ENCODE data around the gene SLIT3. TPM values are rescaled to one million over a fixed set of nuclear protein-coding genes. Genes with fewer than 3 reads are reported as not detected.

SLIT3 gene
- total RNA-seq, 1 donor from 2014 or later: 3.2 TPM

GRCh38 chr5:169084775-169085174, 216.2 kb downstream of the SLIT3 start:
- Mint-ChIP-seq H3K27me3 (ENCODE audit: unreplicated experiment) (peaks cover 4% of the 10 kb centered on the region), H3K4me3 (ENCODE audit: unreplicated experiment) (no peak overlapping the region), H3K9me3 (ENCODE audit: unreplicated experiment) (no peaks in the 10 kb centered on the region), H3K27ac (ENCODE audit: unreplicated experiment) (no peak overlapping the region), H3K4me1 (ENCODE audit: unreplicated experiment) (peaks cover 10% of the 10 kb centered on the region), H3K36me3 (ENCODE audit: low read depth, unreplicated experiment) (no peaks in the 10 kb centered on the region)
- DNase-seq (ENCODE audit: low spot score): no peak
- no peak for TF ChIP-seq CTCF (IDR thresholded peaks at IDR 0.05; ENCODE audit: unreplicated experiment)

GRCh38 chr5:169083394-169084018, 217.4 kb downstream of the SLIT3 start:
- Mint-ChIP-seq H3K4me1 (ENCODE audit: unreplicated experiment) (peaks cover 10% of the 10 kb centered on the region), H3K9me3 (ENCODE audit: unreplicated experiment) (no peaks in the 10 kb centered on the region), H3K36me3 (ENCODE audit: low read depth, unreplicated experiment) (no peaks in the 10 kb centered on the region), H3K27ac (ENCODE audit: unreplicated experiment) (no peak overlapping the region), H3K27me3 (ENCODE audit: unreplicated experiment) (peaks cover 2% of the 10 kb centered on the region), H3K4me3 (ENCODE audit: unreplicated experiment) (no peak overlapping the region)
- no peak for TF ChIP-seq CTCF (IDR thresholded peaks at IDR 0.05; ENCODE audit: unreplicated experiment)
- DNase-seq (ENCODE audit: low spot score): no peak

GRCh38 chr5:169081000-169081724, 219.8 kb downstream of the SLIT3 start:
- no peak for DNase-seq (ENCODE audit: low spot score)
- Mint-ChIP-seq H3K4me3 (ENCODE audit: unreplicated experiment) (no peak overlapping the region), H3K4me1 (ENCODE audit: unreplicated experiment) (peaks cover 7% of the 10 kb centered on the region), H3K36me3 (ENCODE audit: low read depth, unreplicated experiment) (no peaks in the 10 kb centered on the region), H3K27me3 (ENCODE audit: unreplicated experiment) (no peaks in the 10 kb centered on the region), H3K27ac (ENCODE audit: unreplicated experiment) (no peak overlapping the region), H3K9me3 (ENCODE audit: unreplicated experiment) (no peaks in the 10 kb centered on the region)
- TF ChIP-seq CTCF (IDR thresholded peaks at IDR 0.05; ENCODE audit: unreplicated experiment): no peak

GRCh38 chr5:169080448-169080911, 220.5 kb downstream of the SLIT3 start:
- Mint-ChIP-seq H3K27ac (ENCODE audit: unreplicated experiment) (no peak overlapping the region), H3K36me3 (ENCODE audit: low read depth, unreplicated experiment) (no peaks in the 10 kb centered on the region), H3K9me3 (ENCODE audit: unreplicated experiment) (no peaks in the 10 kb centered on the region), H3K4me3 (ENCODE audit: unreplicated experiment) (no peak overlapping the region), H3K4me1 (ENCODE audit: unreplicated experiment) (peaks cover 7% of the 10 kb centered on the region), H3K27me3 (ENCODE audit: unreplicated experiment) (no peaks in the 10 kb centered on the region)
- TF ChIP-seq CTCF (IDR thresholded peaks at IDR 0.05; ENCODE audit: unreplicated experiment): no peak
- no peak for DNase-seq (ENCODE audit: low spot score)

GRCh38 chr5:169079697-169080096, 221.2 kb downstream of the SLIT3 start:
- TF ChIP-seq CTCF (IDR thresholded peaks at IDR 0.05; ENCODE audit: unreplicated experiment): no peak
- no peaks in the 10 kb centered on the region for H3K36me3 Mint-ChIP-seq (ENCODE audit: low read depth, unreplicated experiment)
- H3K9me3 Mint-ChIP-seq (ENCODE audit: unreplicated experiment): no peaks in the 10 kb centered on the region
- DNase-seq (ENCODE audit: low spot score): no peak
- H3K27me3 Mint-ChIP-seq (ENCODE audit: unreplicated experiment): no peaks in the 10 kb centered on the region
- H3K4me3 Mint-ChIP-seq (ENCODE audit: unreplicated experiment): no peak overlapping the region
- no peak overlapping the region for H3K27ac Mint-ChIP-seq (ENCODE audit: unreplicated experiment)
- peaks cover 7% of the 10 kb centered on the region for H3K4me1 Mint-ChIP-seq (ENCODE audit: unreplicated experiment)
